ENCODE data around the gene MPV17.
A peak's percentile ranks its signal among the peaks of the same experiment; 100 is the strongest.

The MPV17 gene

GRCh38 chr2:27263287-27264252 lies 59.3 kb downstream of the MPV17 start:
- no peak for DNase-seq

- DNase-seq: peak; percentile 14
Observed at GRCh38 chr2:27262379-27263286, 60.3 kb downstream of the MPV17 start, which contains the start of gene SLC30A3. TSS of gene SLC30A3 (minus strand) at chr2:27263047. CDS start at chr2:27262906, 141 bp downstream.

- DNase-seq: no peak
Observed at GRCh38 chr2:27261926-27262298, 61.0 kb downstream of the MPV17 start.

GRCh38 chr2:27261241-27261925 lies 61.5 kb downstream of the MPV17 start:
- no peak for DNase-seq

Data from fibroblast of upper back skin (primary cell).